Endometrial microvascular endothelial cells (primary cell): ENCODE data around the gene RBPMS2. TPM values are rescaled to one million over a fixed set of nuclear protein-coding genes. Genes with fewer than 3 reads are reported as not detected.

ENCODE experiments used
- in situ Hi-C: cut with HindIII; loops from 2 replicates; pipeline ENCODE4 v1.10.0; 2017; ENCODE audit warnings: low sequenced_read_pairs, low pct_unique_long_range_greater_than_20kb; ENCODE audit errors: inconsistent ontology term
- total RNA-seq: library from RNA; depleted of rRNA; stranded (reverse); fragments of >200 nt; gene quantifications from one replicate; pipeline ENCODE4 v1.2.3, GENCODE V29; 2015; ENCODE audit errors: inconsistent ontology term

Gene RBPMS2
- total RNA-seq, 1 donor from 2014 or later, result not detected

GRCh38 chr15:64702816-64703631 is 72.4 kb downstream of the RBPMS2 start:
- in situ Hi-C loops, result no loop called here

DNA sequence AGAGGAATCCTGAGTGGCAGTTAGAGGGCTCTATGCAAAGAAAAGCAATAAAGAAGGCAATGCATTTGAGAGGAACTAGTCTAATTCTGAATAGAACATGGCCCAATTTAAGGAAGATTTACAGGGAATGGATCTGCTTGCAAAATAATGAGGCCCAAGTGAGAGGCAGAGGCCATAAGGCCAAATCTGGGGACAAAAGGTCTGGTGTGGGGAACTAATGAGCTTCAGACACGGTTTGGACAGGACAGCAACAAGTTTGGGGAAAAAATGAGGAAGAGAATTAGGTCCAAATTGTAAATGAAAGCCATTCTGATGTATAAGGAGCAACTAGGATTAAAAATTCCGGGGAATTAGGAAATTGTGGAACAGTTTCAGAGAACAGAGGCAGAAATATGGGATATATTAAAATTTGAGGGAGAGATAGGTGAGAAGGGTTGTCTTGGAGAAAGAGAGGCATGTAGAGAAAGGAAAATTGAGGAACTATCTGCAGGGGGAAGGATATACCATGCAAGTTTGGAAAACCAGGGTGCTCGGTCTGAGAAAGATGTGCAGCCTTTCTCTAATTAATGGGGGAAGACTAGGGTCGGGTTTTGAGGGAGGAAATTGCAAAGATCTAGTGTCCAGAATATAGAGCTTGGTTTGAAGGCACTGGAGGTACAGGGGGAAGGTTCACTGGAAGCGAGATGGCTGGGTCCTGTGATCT is 73.8 kb downstream of the RBPMS2 start:
- in situ Hi-C loops, result no loop called here

- in situ Hi-C loops, result no loop called here
Measured at GRCh38 chr15:64701051-64701450, 74.3 kb downstream of the RBPMS2 start.

DNA sequence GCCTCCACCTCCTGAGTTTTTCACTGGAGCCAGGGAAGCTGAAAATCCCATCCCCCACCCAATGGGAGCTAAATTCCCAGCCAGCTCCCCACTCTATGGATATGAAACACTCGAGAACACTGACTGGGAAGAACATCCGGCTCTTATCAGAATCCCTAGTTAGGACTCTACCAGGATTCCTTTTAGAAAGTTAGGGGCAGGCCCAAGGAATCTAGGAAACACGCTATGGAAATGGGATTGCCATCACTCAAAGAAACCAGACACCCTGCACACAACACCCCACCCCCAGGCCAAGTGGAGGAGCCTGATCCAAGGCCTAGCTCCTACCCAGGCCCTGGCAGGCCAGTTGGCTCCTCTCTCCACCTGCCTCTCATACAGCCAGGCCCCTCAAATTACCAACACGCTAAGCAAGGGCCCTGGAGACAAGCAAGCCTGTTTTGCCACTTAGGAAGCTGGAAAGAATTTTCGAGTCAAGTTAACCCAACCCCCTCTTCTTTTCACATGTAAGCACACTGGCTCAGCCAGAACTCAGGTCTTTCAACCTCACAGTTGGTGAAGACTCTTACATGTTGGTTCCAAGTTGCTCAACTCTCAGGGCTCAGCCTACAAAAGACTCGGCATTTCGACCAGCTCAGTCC is 75.5 kb downstream of the RBPMS2 start:
- in situ Hi-C loops, result loop anchor here (25.0 kb wide), 1 partner anchor 263 kb away; no protein-coding TSS in a partner anchor

DNA sequence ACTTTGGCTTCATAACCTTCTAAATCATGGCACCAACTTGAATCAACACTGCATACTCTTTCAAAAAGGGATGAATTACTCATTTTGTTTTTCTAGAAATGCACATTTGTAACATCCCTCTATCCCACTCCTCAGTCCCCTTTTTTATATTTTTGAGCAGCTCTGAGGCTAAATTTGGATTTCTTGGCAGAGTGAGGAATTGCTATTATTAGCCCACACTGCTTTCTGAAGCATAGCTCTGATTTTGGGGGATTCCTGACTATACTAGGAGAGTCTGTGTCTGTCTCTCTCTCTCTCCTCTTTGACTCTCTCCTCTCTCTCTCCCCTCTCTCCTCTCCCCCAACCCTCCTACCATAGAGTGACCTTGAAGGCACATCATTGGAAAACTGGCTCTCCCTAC is 76.6 kb downstream of the RBPMS2 start:
- in situ Hi-C loops, result loop anchor here (25.0 kb wide), 1 partner anchor 262 kb away; no protein-coding TSS in a partner anchor

DNA sequence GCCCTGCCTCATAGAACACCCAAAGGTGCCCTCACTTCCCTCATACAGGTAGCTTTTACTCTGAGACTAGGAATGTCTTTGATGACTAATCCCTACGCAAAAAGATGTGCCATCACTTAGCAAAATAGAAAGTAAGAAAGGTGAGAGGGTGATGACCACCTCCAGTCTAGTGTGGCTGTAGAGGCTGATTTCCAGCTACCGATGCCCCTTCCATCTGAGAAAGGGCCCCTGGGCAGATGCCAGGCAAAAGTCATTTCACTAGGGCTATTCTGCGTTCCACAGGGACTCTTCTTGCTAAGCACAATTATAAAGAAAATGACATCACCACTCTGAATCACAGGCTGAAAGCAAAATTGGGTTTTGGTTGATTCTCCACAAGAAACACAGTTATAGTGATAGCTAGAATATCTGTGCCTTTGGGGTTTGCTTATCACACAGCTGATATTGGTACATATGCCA is 77.4 kb downstream of the RBPMS2 start:
- in situ Hi-C loops, result loop anchor here (25.0 kb wide), 1 partner anchor 261 kb away; no protein-coding TSS in a partner anchor

- in situ Hi-C loops, result loop anchor here (25.0 kb wide), 1 partner anchor 259 kb away; no protein-coding TSS in a partner anchor
Measured at GRCh38 chr15:64696481-64696880, 78.9 kb downstream of the RBPMS2 start.

DNA sequence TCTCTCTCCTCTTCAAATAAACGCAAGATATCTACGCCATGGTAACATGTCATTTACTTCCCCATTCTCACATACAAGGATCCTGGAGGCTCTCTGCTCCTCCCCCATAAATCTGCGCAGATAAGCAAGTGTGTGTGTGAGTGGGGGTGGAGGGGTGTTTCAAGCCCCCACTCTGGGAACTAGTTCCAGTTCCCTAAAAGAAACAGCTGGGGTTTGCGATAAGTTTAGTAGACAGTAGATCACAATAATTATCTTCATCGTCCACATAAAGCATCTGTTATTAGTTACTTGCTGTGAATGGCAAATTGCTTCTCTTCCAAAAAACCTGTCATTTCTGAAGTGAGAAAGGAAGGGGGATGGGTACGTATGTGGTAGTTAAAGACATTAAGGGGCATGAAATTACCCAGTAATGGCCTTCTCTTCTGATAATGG is 79.8 kb downstream of the RBPMS2 start:
- in situ Hi-C loops, result loop anchor here (25.0 kb wide), 1 partner anchor 258 kb away; no protein-coding TSS in a partner anchor

DNA sequence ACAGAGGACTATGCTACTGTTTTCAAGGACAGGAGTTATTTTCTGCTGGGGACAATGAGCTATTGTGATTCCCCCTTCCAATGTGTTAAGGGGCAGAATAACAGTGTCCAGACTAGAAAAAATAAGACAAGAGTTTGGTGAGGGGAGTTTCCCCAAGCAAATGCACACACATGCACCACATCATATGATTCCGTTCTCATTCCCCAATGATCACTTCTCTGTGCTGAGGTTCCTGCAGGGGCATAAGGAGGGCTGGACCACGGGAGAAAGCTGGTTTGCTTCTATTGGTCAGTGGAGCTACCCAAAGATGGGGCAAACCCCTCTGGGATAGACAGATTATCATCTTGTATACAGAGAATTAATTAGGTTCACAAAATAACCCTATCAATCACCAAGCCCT is 80.6 kb downstream of the RBPMS2 start:
- in situ Hi-C loops, result loop anchor here (25.0 kb wide), 1 partner anchor 258 kb away; no protein-coding TSS in a partner anchor

- in situ Hi-C loops, result loop anchor here (25.0 kb wide), 1 partner anchor 256 kb away; no protein-coding TSS in a partner anchor
Measured at GRCh38 chr15:64693134-64693533, 82.3 kb downstream of the RBPMS2 start.

DNA sequence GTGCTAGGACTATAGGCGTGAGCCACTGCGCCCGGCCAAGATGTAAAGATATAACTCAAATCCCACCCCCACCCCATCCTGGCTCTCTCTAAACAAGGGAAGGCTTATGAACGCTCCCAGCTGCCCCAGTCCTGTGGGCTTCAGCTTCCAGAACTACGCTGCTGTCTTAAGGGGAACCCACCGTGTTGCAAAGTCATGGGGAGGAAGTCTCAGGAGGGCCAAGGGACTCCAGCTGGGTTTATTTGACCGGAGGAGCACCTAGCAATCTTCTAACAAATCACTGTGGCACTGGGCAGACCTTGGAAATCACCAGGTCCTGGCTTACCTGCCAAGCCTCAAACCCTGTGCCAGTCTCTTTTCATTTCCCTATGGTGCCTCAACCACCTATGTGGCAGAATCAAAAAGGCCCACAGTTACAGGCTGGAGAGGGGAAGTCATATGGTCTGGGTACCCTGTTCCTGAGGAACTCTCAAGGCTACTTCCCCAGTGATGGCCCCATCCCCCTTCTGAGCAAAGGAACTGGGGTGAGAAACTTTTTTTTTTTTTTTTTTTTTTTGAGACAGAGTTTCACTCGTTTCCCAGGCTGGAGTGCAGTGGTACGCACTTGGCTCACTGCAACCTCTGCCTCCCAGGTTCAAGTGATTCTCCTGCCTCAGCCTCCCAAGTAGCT is 83.4 kb downstream of the RBPMS2 start:
- in situ Hi-C loops, result loop anchor here (25.0 kb wide), 1 partner anchor 255 kb away; no protein-coding TSS in a partner anchor

DNA sequence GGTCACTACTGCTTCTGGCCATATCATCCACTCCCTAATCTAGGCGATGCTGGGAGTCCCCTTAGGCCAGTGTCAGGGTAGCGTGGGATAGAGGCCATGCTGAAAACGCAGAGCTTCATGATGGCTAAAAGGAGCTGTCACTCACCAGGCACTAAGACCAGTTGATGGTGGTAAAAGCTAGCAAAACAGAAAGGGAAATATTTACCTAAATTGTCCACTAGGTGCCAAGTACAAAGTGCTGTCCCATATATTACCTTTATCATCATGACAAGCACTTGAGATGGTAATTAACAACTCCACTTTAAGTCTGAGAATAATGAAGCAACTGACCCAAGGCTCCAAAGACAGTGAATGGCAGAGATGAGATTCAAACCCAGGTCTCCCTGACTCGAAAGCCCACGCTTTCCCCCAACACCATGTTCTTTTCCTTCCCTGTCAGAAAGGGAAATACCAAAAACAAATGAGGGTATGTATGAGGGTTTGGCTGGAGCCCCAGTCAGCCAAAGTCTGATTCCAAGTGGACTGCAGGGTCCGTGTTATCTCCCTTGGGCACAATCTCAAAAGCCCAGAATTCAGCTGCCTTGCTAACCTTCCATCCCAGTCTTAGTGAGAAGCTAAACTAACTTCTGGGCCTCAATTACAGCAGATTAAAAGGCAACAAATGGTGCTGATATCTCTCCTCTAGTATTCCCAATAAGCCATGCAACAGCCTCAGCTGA is 84.7 kb downstream of the RBPMS2 start:
- in situ Hi-C loops, result loop anchor here (25.0 kb wide), 1 partner anchor 253 kb away; no protein-coding TSS in a partner anchor

GRCh38 chr15:64690008-64690407 is 85.4 kb downstream of the RBPMS2 start:
- in situ Hi-C loops, result loop anchor here (25.0 kb wide), 1 partner anchor 253 kb away; no protein-coding TSS in a partner anchor

Other genes with a start within 250 kb of the RBPMS2 start
- 25.3 TPM for gene PIF1, start 50.1 kb upstream of the RBPMS2 start, total RNA-seq
- gene PLEKHO2, start 66.3 kb upstream of the RBPMS2 start, total RNA-seq, result 28.8 TPM
- 3.2 TPM for gene ANKDD1A, start 136.3 kb upstream of the RBPMS2 start, total RNA-seq
- gene SPG21, start 214.3 kb upstream of the RBPMS2 start, total RNA-seq, result 95.1 TPM